ENCODE results near the gene ARHGAP28.

The ARHGAP28 gene

DNA sequence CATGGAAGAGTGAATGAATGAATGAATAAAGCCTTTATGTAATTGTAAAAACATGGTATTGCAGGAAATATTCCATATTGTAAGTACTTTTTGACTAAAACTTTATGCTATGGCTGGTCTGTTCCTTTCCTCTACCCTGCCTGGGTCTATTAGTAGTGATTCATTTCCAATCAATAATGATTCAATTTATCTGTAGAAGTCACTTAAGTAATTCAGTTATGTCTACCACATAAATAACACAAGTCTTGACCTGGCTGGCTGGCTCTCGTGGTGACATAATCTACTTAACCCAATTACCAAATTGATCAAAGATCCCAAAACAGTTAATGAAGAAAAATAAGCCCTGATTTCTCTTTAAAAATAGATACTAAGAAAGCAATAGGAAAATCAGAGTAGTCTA, 7.8 kb upstream of the ARHGAP28 start:
- CTCF ChIA-PET, result no interaction called here
- H3K4me3 Mint-ChIP-seq, result no peak overlapping the region
- DNase-seq, result no peak
- no peaks in the 10 kb centered on the region for H3K4me1 Mint-ChIP-seq
- H3K9me3 Mint-ChIP-seq, result no peaks in the 10 kb centered on the region
- no peaks in the 10 kb centered on the region for H3K36me3 Mint-ChIP-seq
- no peak overlapping the region for H3K27ac Mint-ChIP-seq
- no peaks in the 10 kb centered on the region for H3K27me3 Mint-ChIP-seq

DNA sequence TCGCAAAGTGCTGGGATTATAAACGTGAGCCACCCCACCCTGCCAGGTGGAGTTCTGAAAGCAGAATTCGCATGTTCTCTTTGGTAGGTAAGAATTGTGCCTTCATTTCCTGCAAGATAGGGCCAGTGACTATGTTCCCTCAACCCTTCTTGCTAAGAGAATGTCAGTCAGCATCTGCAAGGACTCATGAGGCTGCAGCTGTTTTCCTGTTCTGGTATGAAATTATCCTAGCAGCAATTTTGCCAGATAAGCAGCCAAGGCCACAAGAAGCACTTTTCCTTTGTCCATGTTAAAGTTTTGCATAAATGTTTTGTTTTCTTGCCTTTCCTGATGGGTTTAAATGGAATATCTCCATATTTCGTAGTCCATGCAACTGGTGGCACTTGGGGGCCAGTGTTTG, 6.8 kb upstream of the ARHGAP28 start:
- CTCF ChIA-PET, result no interaction called here
- peaks cover 5% of the 10 kb centered on the region for H3K27me3 Mint-ChIP-seq
- H3K27ac Mint-ChIP-seq, result no peak overlapping the region
- H3K4me3 Mint-ChIP-seq, result no peak overlapping the region
- no peaks in the 10 kb centered on the region for H3K9me3 Mint-ChIP-seq
- no peak for DNase-seq
- no peaks in the 10 kb centered on the region for H3K4me1 Mint-ChIP-seq
- H3K36me3 Mint-ChIP-seq, result no peaks in the 10 kb centered on the region

GRCh38 chr18:6724331-6724730, 5.2 kb upstream of the ARHGAP28 start:
- no peak for DNase-seq
- Mint-ChIP-seq H3K36me3 (no peaks in the 10 kb centered on the region), H3K27ac (no peak overlapping the region), H3K27me3 (peaks cover 17% of the 10 kb centered on the region), H3K9me3 (no peaks in the 10 kb centered on the region), H3K4me3 (no peak overlapping the region), H3K4me1 (peaks cover 3% of the 10 kb centered on the region)
- CTCF ChIA-PET, result no interaction called here

- peaks cover 23% of the 10 kb centered on the region for H3K27me3 Mint-ChIP-seq
- H3K9me3 Mint-ChIP-seq, result no peaks in the 10 kb centered on the region
- H3K4me3 Mint-ChIP-seq, result no peak overlapping the region
- no peak overlapping the region for H3K27ac Mint-ChIP-seq
- no peak for DNase-seq
- CTCF ChIA-PET, result no interaction called here
- peaks cover 5% of the 10 kb centered on the region for H3K4me1 Mint-ChIP-seq
- no peaks in the 10 kb centered on the region for H3K36me3 Mint-ChIP-seq
Measured at GRCh38 chr18:6728331-6728730, 1.2 kb upstream of the ARHGAP28 start.

DNA sequence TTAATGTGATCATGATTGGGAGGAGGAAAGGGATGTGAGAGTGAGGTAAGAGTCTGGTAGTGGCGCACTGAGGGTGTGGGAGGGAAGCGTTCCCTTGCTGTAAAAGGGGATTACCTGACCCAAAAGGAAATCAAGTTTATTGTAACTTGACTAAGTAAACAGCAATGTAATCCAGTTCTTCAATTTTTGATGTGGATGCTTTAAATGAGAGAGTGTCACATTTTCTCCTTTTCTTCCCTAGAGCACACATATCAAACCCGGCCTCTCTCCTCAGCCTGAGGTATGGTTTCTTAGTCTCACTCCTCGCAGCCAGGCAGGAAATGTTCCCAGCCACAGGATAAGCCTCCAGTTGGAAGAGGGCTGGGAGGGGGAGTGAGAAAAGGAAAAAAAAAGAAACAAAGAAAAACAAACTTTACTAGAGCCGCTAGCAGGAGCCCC, 688 bp upstream of the ARHGAP28 start:
- H3K27ac Mint-ChIP-seq, result no peak overlapping the region
- H3K4me1 Mint-ChIP-seq, result peaks cover 5% of the 10 kb centered on the region
- CTCF ChIA-PET, result no interaction called here
- H3K9me3 Mint-ChIP-seq, result no peaks in the 10 kb centered on the region
- DNase-seq, result no peak
- H3K4me3 Mint-ChIP-seq, result peak overlapping the region; percentile 60
- no peaks in the 10 kb centered on the region for H3K36me3 Mint-ChIP-seq
- peaks cover 23% of the 10 kb centered on the region for H3K27me3 Mint-ChIP-seq

DNA sequence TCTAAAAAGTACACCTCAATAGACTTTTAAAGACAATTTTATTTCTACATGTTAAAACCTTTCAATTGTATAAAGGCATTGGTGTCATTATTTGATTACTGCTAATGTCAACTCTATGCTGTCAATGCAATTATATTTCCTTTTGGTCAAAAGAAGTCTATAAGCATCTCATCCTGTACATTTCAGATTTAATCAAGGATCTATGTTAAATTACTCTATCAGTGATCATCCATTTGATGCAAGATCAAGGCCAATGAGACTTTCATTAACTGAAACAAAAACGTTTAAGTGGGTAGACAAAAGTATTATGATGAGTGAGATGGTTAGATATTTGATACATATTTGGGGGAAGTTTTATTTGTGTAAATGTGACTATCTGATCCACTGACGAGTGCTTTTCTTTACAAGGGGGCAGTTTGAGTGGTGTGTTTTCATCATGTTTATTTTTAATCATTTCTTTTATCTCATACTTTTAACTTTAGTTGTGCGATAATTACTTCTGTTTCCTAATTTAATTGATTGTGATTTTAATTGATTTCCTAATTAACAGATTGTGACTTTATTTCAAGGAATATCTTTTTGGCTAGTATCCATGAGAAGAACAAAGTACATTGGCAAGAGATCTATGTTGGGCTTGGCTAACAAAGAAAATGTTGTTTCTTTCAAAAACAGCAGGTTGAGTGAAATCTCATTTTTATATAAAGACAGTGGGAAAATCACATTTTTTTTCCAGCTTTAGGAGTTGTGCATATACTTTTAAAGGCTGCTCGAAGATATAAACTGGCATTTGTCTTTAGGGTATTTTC, 1.1 kb downstream of the ARHGAP28 start:
- DNase-seq, result no peak
- Mint-ChIP-seq H3K36me3 (no peaks in the 10 kb centered on the region), H3K27ac (no peak overlapping the region), H3K27me3 (peaks cover 23% of the 10 kb centered on the region), H3K4me3 (no peak overlapping the region), H3K4me1 (peaks cover 5% of the 10 kb centered on the region), H3K9me3 (no peaks in the 10 kb centered on the region)
- CTCF ChIA-PET, result no interaction called here

- H3K27ac Mint-ChIP-seq, result no peak overlapping the region
- peaks cover 5% of the 10 kb centered on the region for H3K4me1 Mint-ChIP-seq
- no peaks in the 10 kb centered on the region for H3K36me3 Mint-ChIP-seq
- H3K27me3 Mint-ChIP-seq, result peaks cover 23% of the 10 kb centered on the region
- no peak for DNase-seq
- H3K4me3 Mint-ChIP-seq, result no peak overlapping the region
- H3K9me3 Mint-ChIP-seq, result no peaks in the 10 kb centered on the region
- CTCF ChIA-PET, result no interaction called here
Measured at GRCh38 chr18:6731222-6731596, 1.7 kb downstream of the ARHGAP28 start.

GRCh38 chr18:6732952-6733351, 3.4 kb downstream of the ARHGAP28 start:
- no peaks in the 10 kb centered on the region for H3K36me3 Mint-ChIP-seq
- no peaks in the 10 kb centered on the region for H3K9me3 Mint-ChIP-seq
- peaks cover 18% of the 10 kb centered on the region for H3K27me3 Mint-ChIP-seq
- CTCF ChIA-PET, result no interaction called here
- no peak overlapping the region for H3K4me3 Mint-ChIP-seq
- no peak for DNase-seq
- peaks cover 5% of the 10 kb centered on the region for H3K4me1 Mint-ChIP-seq
- no peak overlapping the region for H3K27ac Mint-ChIP-seq

- Mint-ChIP-seq H3K9me3 (no peaks in the 10 kb centered on the region), H3K27ac (no peak overlapping the region), H3K4me3 (no peak overlapping the region), H3K36me3 (no peaks in the 10 kb centered on the region), H3K27me3 (peaks cover 11% of the 10 kb centered on the region), H3K4me1 (peaks cover 5% of the 10 kb centered on the region)
- no peak for DNase-seq
- CTCF ChIA-PET, result no interaction called here
Measured at GRCh38 chr18:6733758-6734157, 4.2 kb downstream of the ARHGAP28 start.

GRCh38 chr18:6734726-6735430, 5.4 kb downstream of the ARHGAP28 start:
- Mint-ChIP-seq H3K27ac (no peak overlapping the region), H3K4me3 (no peak overlapping the region), H3K27me3 (peaks cover 3% of the 10 kb centered on the region), H3K36me3 (no peaks in the 10 kb centered on the region), H3K4me1 (peaks cover 2% of the 10 kb centered on the region), H3K9me3 (no peaks in the 10 kb centered on the region)
- CTCF ChIA-PET, result no interaction called here
- DNase-seq, result no peak

GRCh38 chr18:6737833-6738232, 8.3 kb downstream of the ARHGAP28 start:
- CTCF ChIA-PET, result no interaction called here
- Mint-ChIP-seq H3K4me3 (no peak overlapping the region), H3K36me3 (no peaks in the 10 kb centered on the region), H3K27me3 (no peaks in the 10 kb centered on the region), H3K4me1 (no peaks in the 10 kb centered on the region), H3K27ac (no peak overlapping the region), H3K9me3 (peaks cover 4% of the 10 kb centered on the region)
- DNase-seq, result no peak

DNA sequence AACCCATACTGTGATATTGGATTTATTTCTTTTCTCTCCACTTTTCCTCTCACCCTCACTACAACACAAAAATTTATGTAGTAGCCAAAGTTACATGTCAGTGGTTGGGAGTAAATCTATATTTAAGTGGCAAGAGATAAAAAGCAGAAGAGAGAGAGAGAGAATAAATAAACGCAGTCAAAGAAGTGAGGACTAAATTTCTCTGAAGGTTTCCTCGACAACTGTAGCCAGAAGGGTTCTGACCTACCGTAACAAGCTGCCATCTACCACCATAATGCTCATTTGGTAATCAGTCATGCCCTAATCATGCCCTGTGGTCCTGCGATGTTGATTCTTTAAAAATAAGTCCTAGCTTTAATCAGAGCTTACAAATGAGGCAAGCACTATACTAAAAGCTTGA, 9.1 kb downstream of the ARHGAP28 start:
- Mint-ChIP-seq H3K27ac (no peak overlapping the region), H3K9me3 (peaks cover 4% of the 10 kb centered on the region), H3K27me3 (no peaks in the 10 kb centered on the region), H3K36me3 (no peaks in the 10 kb centered on the region), H3K4me3 (no peak overlapping the region), H3K4me1 (no peaks in the 10 kb centered on the region)
- CTCF ChIA-PET, result no interaction called here
- no peak for DNase-seq

DNA sequence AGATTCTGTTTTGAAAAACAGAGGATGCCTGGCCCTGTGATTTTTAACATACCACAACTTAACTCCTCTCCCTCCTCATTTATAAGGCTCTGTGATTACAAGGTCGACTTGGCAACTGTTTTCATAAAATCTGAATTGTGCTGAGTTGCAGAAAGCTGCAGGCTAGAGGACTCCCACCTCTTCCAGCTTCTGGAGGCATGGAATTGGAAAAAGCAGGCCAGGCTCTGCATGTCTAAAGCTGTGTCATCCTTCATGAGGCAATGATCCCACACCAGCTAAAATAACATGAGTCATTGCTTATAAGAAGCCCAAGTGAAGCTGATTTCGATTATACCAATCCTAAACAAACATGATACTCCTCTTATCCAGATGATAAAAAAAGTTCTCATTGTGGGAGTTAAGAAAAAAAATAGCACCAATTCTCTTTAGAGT, 11.7 kb downstream of the ARHGAP28 start:
- no peak for DNase-seq
- CTCF ChIA-PET, result no interaction called here
- no peaks in the 10 kb centered on the region for H3K36me3 Mint-ChIP-seq
- no peak overlapping the region for H3K27ac Mint-ChIP-seq
- peaks cover 4% of the 10 kb centered on the region for H3K9me3 Mint-ChIP-seq
- no peak overlapping the region for H3K4me3 Mint-ChIP-seq
- H3K27me3 Mint-ChIP-seq, result no peaks in the 10 kb centered on the region
- H3K4me1 Mint-ChIP-seq, result no peaks in the 10 kb centered on the region

DNA sequence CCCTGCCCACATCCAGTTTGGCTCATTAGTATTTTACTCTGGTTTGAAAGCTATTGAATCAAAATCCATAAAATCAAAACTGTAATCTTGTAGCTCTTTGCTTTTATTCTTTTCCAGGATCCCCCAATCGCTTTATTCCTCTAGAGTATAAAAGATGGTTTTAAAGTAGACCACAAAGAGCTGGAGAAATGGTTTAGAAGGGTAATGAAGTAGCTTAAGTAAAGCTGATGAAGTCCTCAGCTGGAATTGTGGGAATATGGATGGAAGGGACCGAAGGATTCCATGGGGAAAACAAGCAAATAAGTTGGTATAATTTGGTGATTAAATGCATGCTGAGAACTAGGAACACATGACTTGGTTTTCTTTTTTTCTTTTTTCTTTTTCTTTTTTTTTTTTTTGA, 12.3 kb downstream of the ARHGAP28 start:
- Mint-ChIP-seq H3K27ac (no peak overlapping the region), H3K9me3 (peaks cover 4% of the 10 kb centered on the region), H3K4me1 (no peaks in the 10 kb centered on the region), H3K27me3 (no peaks in the 10 kb centered on the region), H3K36me3 (no peaks in the 10 kb centered on the region), H3K4me3 (no peak overlapping the region)
- no peak for DNase-seq
- CTCF ChIA-PET, result no interaction called here

GRCh38 chr18:6743999-6744398, 14.5 kb downstream of the ARHGAP28 start:
- Mint-ChIP-seq H3K36me3 (no peaks in the 10 kb centered on the region), H3K27me3 (no peaks in the 10 kb centered on the region), H3K4me1 (no peaks in the 10 kb centered on the region), H3K9me3 (peaks cover 6% of the 10 kb centered on the region), H3K27ac (no peak overlapping the region), H3K4me3 (no peak overlapping the region)
- CTCF ChIA-PET, result no interaction called here
- no peak for DNase-seq
